GM19193 (cell line): ENCODE data around the gene CEND1.

Experiments
- POLR2A ChIP-seq: IDR thresholded peaks from 4 replicates; pipeline ENCODE4 v1.6.1; 2011; ENCODE audit not compliant: insufficient read depth, insufficient read length; ENCODE audit errors: extremely low read depth

Gene CEND1

DNA sequence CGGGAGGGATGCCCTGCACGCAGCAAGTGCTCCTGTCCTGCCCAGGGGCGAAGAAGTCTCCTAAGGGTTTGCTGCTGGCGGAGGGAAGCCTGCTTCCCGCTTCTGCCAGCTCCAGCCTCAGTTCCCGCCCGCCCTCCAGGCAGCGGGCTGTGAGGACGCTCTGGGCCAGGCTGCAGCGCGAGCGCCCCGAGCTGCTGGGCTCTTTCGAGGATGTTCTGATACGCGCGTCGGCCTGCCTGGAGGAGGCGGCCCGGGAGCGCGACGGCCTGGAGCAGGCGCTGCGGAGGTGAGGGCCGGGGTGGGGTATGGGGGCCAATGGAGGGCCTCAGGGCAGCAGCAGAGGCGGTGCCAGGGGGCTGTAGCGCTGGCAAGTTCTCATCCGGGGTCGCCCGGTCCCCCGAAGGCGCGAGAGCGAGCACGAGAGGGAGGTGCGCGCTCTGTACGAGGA lies 40.0 kb upstream of the CEND1 start:
- no peak for TF ChIP-seq POLR2A

GRCh38 chr11:829176-829846 lies 39.4 kb upstream of the CEND1 start:
- TF ChIP-seq POLR2A = no peak

DNA sequence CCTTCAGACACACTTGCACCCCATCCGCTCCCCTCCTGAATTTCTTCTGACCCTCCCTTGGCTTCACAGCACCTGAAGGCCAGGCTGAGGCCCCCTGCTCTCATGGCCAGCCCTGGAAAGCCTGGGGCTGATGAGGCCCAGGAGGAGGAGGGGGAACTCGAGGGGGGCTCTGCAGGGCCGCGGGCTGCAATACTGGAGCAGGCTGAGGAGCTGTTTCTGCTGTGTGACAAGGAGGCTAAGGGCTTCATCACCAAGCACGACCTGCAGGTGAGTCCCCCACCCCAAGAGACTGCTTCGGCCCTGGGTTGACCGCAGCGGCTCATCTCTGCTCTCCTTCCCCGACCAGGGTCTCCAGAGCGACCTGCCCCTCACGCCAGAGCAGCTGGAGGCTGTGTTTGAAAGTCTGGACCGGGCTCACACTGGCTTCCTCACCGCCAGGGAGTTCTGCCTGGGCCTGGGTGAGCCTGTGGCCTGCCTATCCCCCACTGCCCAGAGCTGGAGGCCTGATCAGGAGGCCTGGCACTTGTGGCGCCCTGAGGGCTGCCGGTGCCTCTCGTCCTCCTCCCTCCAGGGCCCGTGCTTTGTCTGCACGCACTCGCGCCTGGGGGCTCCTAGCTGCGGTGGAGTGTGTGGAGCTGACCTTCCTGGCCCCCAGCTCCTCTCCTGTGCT lies 38.8 kb upstream of the CEND1 start:
- no peak for TF ChIP-seq POLR2A

GRCh38 chr11:827897-828192 lies 38.0 kb upstream of the CEND1 start, which contains the start of gene CRACR2B:
CRACR2B (plus strand) TSS chr11:827919; CDS start chr11:828608, 689 bp downstream.
- TF ChIP-seq POLR2A = no peak

GRCh38 chr11:827146-827896 lies 37.4 kb upstream of the CEND1 start:
- no peak for TF ChIP-seq POLR2A

DNA sequence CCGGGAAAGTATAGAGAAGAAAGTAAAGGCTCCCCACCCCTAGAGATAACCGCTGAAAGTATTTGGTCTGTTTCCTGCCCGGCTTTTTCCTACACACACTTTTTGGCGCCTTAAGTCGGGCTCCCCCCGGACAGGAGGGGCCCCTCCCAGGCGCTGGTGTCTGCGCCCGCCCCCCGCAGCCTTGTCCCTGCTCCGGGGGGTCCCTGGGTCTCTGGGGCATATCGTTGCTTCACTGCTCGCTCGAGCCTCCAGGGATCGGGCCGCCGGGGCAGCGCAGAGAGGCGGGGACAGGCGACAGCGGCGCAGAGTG lies 36.9 kb upstream of the CEND1 start:
- TF ChIP-seq POLR2A = no peak

DNA sequence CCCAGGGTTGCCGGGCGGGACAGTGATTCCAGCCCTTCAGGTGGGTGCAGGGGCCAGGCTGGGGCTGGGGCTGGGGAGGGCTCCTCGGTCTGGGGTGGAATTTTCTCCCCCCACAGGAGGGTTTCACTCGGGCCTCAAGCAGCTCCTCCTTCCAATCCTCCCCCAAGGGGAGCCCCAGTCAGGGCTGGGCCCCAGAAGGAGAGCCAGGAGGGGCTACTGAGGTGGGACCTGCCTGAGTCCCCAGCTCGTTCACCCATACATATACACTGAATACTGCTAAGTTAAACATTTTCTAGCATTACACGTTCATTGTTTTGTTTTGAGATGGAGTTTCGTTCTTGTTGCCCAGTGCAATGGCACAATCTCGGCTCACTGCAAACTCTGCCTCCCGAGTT lies 36.3 kb upstream of the CEND1 start:
- TF ChIP-seq POLR2A = no peak

GRCh38 chr11:825366-826226 lies 35.7 kb upstream of the CEND1 start:
- no peak for TF ChIP-seq POLR2A

GRCh38 chr11:824942-825341 lies 35.1 kb upstream of the CEND1 start:
- no peak for TF ChIP-seq POLR2A

DNA sequence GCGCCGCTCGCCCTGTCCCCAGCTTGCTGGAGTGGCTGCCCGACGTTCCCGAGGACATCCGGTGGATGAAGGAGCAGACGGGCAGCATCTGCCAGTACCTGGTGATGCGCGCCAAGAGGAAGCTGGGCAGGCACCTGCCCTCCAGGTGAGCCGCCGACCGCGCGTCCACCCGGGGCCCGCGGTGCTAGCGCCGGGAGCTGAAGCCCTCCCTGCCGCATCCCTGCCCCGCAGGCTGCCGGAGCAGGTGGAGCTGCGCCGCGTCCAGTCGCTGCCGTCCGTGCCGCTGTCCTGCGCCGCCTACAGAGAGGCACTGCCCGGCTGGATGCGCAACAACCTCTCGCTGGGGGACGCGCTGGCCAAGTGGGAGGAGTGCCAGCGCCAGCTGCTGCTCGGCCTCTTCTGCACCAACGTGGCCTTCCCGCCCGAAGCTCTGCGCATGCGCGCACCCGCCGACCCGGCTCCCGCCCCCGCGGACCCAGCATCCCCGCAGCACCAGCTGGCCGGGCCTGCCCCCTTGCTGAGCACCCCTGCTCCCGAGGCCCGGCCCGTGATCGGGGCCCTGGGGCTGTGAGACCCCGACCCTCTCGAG lies 34.5 kb upstream of the CEND1 start:
- no peak for TF ChIP-seq POLR2A

DNA sequence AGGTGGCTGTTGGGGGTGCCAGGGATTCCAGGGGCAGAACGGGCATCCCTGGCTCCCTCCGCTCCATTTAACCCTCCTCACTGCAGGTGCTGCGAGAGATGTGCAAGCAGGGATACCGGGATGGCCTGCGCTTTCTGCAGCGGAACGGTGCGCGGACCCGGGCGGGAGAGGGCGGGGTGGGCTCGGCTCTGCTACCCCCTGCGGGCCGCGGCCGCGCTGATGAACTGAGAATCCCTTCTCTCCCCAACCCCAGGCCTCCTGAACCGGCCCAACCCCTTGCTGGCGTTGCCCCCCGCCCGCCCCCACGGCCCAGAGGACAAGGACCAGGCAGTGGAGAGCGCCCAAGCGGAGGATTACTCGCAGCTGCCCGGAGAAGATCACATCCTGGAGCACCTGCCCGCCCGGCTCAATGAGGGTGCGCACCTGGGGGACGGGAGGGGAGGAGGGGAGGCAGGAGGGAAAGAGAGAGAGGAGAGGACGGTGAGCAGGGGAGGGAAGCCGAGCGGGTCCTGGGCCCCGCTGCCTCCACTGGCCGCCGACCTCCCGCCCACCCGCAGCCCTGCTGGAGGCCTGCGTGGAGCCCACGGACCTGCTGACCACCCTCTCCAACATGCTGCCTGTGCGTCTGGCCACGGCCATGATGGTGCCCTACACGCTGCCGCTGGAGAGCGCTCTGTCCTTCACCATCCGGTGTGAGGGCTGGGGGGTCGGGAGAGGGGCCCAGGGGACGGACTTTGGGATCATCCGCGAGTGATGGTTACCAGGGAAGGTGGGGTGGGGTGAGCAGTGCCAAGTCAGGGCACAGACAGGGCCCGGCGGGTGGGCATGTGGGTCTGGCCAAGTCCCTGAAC lies 33.8 kb upstream of the CEND1 start:
- TF ChIP-seq POLR2A = no peak

- TF ChIP-seq POLR2A = no peak
These were observed 31.9 kb upstream of the CEND1 start for GRCh38 chr11:821512-822371.
